ENCODE results near the gene SLC7A5.

Gene SLC7A5

DNA sequence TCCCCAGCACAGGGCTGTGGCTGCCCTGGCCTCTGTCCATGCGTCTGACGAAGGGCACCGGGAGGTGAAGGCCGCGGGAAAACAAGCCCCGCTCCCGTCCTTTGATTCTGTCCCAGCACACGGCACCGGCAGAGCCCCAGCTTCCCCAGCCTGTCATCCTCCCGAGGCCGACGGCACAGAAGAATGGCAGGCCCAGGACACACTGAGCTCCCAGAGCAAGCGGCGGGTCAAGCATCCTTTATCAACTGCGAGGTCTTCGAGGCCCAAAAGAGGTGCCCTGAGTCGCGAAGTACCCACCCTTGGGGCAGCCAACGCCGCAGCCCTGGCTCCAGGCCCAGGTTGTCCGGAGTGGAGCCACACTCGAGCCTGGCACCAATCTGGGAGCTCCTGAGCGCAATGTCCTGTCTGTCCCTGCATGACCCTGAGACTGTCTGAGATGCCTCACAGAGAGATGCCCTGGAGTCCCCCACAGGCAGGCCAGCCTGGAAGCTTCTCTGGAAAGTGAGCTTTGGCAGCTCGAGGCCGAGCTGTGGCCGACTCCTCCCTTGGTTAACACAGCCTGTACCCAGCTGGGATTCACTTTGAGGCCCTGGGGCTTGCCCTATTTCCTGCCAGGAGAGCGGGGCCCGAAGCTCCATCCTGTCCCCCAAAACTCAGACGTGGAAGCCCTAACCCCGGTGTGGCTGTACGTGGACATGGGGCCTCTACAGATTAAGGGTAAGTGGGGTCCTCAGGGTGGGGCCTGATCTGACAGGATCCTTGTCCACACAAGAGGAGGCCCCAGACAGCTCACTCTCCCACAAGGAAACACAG lies 23.3 kb downstream of the SLC7A5 start:
- DNase-seq = no peak
- no peaks in the 10 kb centered on the region for H3K36me3 ChIP-seq (replicated peaks; ENCODE audit: insufficient read depth, low read length)
- H3K4me2 ChIP-seq (ENCODE audit: low read depth, low read length) = no peak overlapping the region
- no peaks in the 10 kb centered on the region for H3F3A ChIP-seq (ENCODE audit: insufficient read depth, low read length)
- no peaks in the 10 kb centered on the region for H4K20me1 ChIP-seq (ENCODE audit: insufficient read depth, low read length)
- H3K9me3 ChIP-seq (replicated peaks; ENCODE audit: insufficient read depth, low read length) = no peaks in the 10 kb centered on the region
- H3K9me2 ChIP-seq (replicated peaks; ENCODE audit: insufficient read depth, low read length) = no peaks in the 10 kb centered on the region
- H3K9ac ChIP-seq (ENCODE audit: low read length) = no peak overlapping the region
- H3K27ac ChIP-seq (ENCODE audit: low read length) = no peak overlapping the region
- H3K27me3 ChIP-seq (replicated peaks; ENCODE audit: insufficient read depth, low read length) = no peaks in the 10 kb centered on the region
- no peak overlapping the region for H2AFZ ChIP-seq (ENCODE audit: low read length)
- H3K79me2 ChIP-seq (ENCODE audit: low read length) = peaks cover 91% of the 10 kb centered on the region
- H3K4me3 ChIP-seq (ENCODE audit: low read length) = no peak overlapping the region
- no peaks in the 10 kb centered on the region for H3K4me1 ChIP-seq (ENCODE audit: low read length)
- TF ChIP-seq EZH2 (optimal IDR thresholded peaks at IDR 0.05; ENCODE audit: low read depth, low read length) (no peak), CTCF (IDR thresholded peaks at IDR 0.05; ENCODE audit: low read length) (no peak), EZH2phosphoT487 (IDR thresholded peaks at IDR 0.05; ENCODE audit: low read length) (no peak)

- H3K36me3 ChIP-seq (replicated peaks; ENCODE audit: insufficient read depth, low read length) = no peaks in the 10 kb centered on the region
- H3K79me2 ChIP-seq (ENCODE audit: low read length) = peaks cover 90% of the 10 kb centered on the region
- no peaks in the 10 kb centered on the region for H3K9me2 ChIP-seq (replicated peaks; ENCODE audit: insufficient read depth, low read length)
- no peak overlapping the region for H3K9ac ChIP-seq (ENCODE audit: low read length)
- H4K20me1 ChIP-seq (ENCODE audit: insufficient read depth, low read length) = no peaks in the 10 kb centered on the region
- no peak overlapping the region for H3K4me3 ChIP-seq (ENCODE audit: low read length)
- no peaks in the 10 kb centered on the region for H3K27me3 ChIP-seq (replicated peaks; ENCODE audit: insufficient read depth, low read length)
- no peaks in the 10 kb centered on the region for H3K4me1 ChIP-seq (ENCODE audit: low read length)
- no peak for DNase-seq
- TF ChIP-seq CTCF (IDR thresholded peaks at IDR 0.05; ENCODE audit: low read length) = no peak
- TF ChIP-seq EZH2 (optimal IDR thresholded peaks at IDR 0.05; ENCODE audit: low read depth, low read length) = no peak
- no peak for TF ChIP-seq EZH2phosphoT487 (IDR thresholded peaks at IDR 0.05; ENCODE audit: low read length)
- no peak overlapping the region for H3K4me2 ChIP-seq (ENCODE audit: low read depth, low read length)
- H3K27ac ChIP-seq (ENCODE audit: low read length) = no peak overlapping the region
- no peaks in the 10 kb centered on the region for H3K9me3 ChIP-seq (replicated peaks; ENCODE audit: insufficient read depth, low read length)
- H2AFZ ChIP-seq (ENCODE audit: low read length) = no peak overlapping the region
- no peaks in the 10 kb centered on the region for H3F3A ChIP-seq (ENCODE audit: insufficient read depth, low read length)
Measured at GRCh38 chr16:87845213-87845612, 24.1 kb downstream of the SLC7A5 start.

GRCh38 chr16:87844809-87845208 lies 24.5 kb downstream of the SLC7A5 start:
- no peak overlapping the region for H3K4me3 ChIP-seq (ENCODE audit: low read length)
- H2AFZ ChIP-seq (ENCODE audit: low read length) = no peak overlapping the region
- H3K9ac ChIP-seq (ENCODE audit: low read length) = no peak overlapping the region
- H4K20me1 ChIP-seq (ENCODE audit: insufficient read depth, low read length) = no peaks in the 10 kb centered on the region
- H3K4me2 ChIP-seq (ENCODE audit: low read depth, low read length) = no peak overlapping the region
- H3K36me3 ChIP-seq (replicated peaks; ENCODE audit: insufficient read depth, low read length) = no peaks in the 10 kb centered on the region
- H3K9me3 ChIP-seq (replicated peaks; ENCODE audit: insufficient read depth, low read length) = no peaks in the 10 kb centered on the region
- TF ChIP-seq CTCF (IDR thresholded peaks at IDR 0.05; ENCODE audit: low read length) (no peak), EZH2 (optimal IDR thresholded peaks at IDR 0.05; ENCODE audit: low read depth, low read length) (no peak), EZH2phosphoT487 (IDR thresholded peaks at IDR 0.05; ENCODE audit: low read length) (no peak)
- no peak for DNase-seq
- H3F3A ChIP-seq (ENCODE audit: insufficient read depth, low read length) = no peaks in the 10 kb centered on the region
- peaks cover 86% of the 10 kb centered on the region for H3K79me2 ChIP-seq (ENCODE audit: low read length)
- H3K9me2 ChIP-seq (replicated peaks; ENCODE audit: insufficient read depth, low read length) = no peaks in the 10 kb centered on the region
- H3K27me3 ChIP-seq (replicated peaks; ENCODE audit: insufficient read depth, low read length) = no peaks in the 10 kb centered on the region
- H3K4me1 ChIP-seq (ENCODE audit: low read length) = no peaks in the 10 kb centered on the region
- no peak overlapping the region for H3K27ac ChIP-seq (ENCODE audit: low read length)

All from MM.1S (cell line).